B cell (primary cell): ENCODE measurements around the gene CILP2. TPM values are rescaled to one million over a fixed set of nuclear protein-coding genes. Genes with fewer than 3 reads are reported as not detected.

ENCODE experiments used
- ATAC-seq: fragments of 200-7000 bp; cut with Tn5 transposase; one replicate; pipeline ENCODE4 v1.10.0; 2021; ENCODE audit warnings: low read depth, mild to moderate bottlenecking, moderate number of reproducible peaks, moderate library complexity
- CTCF ChIA-PET: fragments of 350-600 bp; sonication (Branson Sonifier 250); formaldehyde crosslinking; loops from one replicate; lab custom pipeline; 2021; ENCODE audit warnings: antibody characterized with exemption, inconsistent platforms; lab: Charles Lee
- POLR2A ChIA-PET: fragments of 350-600 bp; sonication (Branson Sonifier 250); formaldehyde crosslinking; loops from one replicate; lab custom pipeline; 2021; ENCODE audit warnings: antibody characterized with exemption; lab: Charles Lee
- DNase-seq: peaks from one replicate; pipeline ENCODE4 v3.0.0; 2013
- H2AFZ ChIP-seq: 2 replicates; pipeline ENCODE4 v1.6.1; 2012; ENCODE audit warnings: mild to moderate bottlenecking, low read depth, low read length; ENCODE audit not compliant: insufficient read depth, poor library complexity, severe bottlenecking
- H3K27ac ChIP-seq, 2 donors: 1 replicate in 1 of 2; 2 replicates in 1 of 2; pipeline ENCODE4 v1.5.1; 2012 to 2013; ENCODE audit warnings: low read length in 2 of 2, mild to moderate bottlenecking in 2 of 2, moderate library complexity in 1 of 2
- H3K27me3 ChIP-seq, 4 experiments: fragments of 200-600 bp in 1 of 4; sonication (generic) in 1 of 4; replicated peaks in 1 of 4; 1 replicate in 2 of 4; 2 replicates in 2 of 4; pipeline versions ENCODE4 v1.6.1 to v1.7.0; 2013 to 2016; ENCODE audit warnings: low read length in 3 of 4, mild to moderate bottlenecking in 2 of 4, mixed read lengths in 1 of 4, moderate library complexity in 1 of 4; ENCODE audit not compliant: insufficient read depth in 4 of 4, control insufficient read depth in 3 of 4; ENCODE audit errors: control extremely low read depth in 1 of 4
- H3K36me3 ChIP-seq, 2 experiments: replicated peaks in 1 of 2; 1 replicate in 1 of 2; 2 replicates in 1 of 2; pipeline versions ENCODE4 v1.6.1 to v1.7.1; 2013; ENCODE audit warnings: low read length in 1 of 2; ENCODE audit not compliant: insufficient read depth in 2 of 2, control insufficient read depth in 1 of 2; ENCODE audit errors: control extremely low read depth in 1 of 2, extremely low read depth in 1 of 2
- H3K4me1 ChIP-seq, 2 donors: fragments of 200-600 bp in 1 of 2; sonication (generic) in 1 of 2; 1 replicate in 1 of 2; 2 replicates in 1 of 2; pipeline versions ENCODE4 v1.5.1 to v1.6.1; 2013 to 2017; ENCODE audit warnings: low read length in 2 of 2; ENCODE audit not compliant: control insufficient read depth in 2 of 2, insufficient read depth in 2 of 2
- H3K4me2 ChIP-seq: replicated peaks from 2 replicates; pipeline ENCODE3; 2012; ENCODE audit warnings: mild to moderate bottlenecking, low read depth, low read length; ENCODE audit not compliant: poor library complexity, severe bottlenecking
- H3K4me3 ChIP-seq, 5 experiments: fragments of 200-600 bp in 1 of 5; sonication (generic) in 1 of 5; 1 replicate in 3 of 5; 2 replicates in 2 of 5; pipeline versions ENCODE4 v1.5.1 to v1.7.0; 2011 to 2016; ENCODE audit warnings: low read length in 4 of 5, mild to moderate bottlenecking in 4 of 5, low read depth in 2 of 5, control low read depth in 1 of 5, moderate library complexity in 1 of 5; ENCODE audit not compliant: insufficient read depth in 1 of 5; ENCODE audit errors: control extremely low read depth in 1 of 5, extremely low read depth in 1 of 5
- H3K79me2 ChIP-seq: fragments of 200-600 bp; sonication (generic); one replicate; pipeline ENCODE4 v1.6.0; 2016; ENCODE audit warnings: low read length; ENCODE audit not compliant: control insufficient read depth, insufficient read depth
- H3K9ac ChIP-seq: fragments of 200-600 bp; sonication (generic); 2 replicates; pipeline ENCODE4 v1.6.1; 2017; ENCODE audit warnings: mild to moderate bottlenecking, low read length, moderate library complexity
- H3K9me3 ChIP-seq, 3 donors: one replicate each; pipeline versions ENCODE4 v1.6.1 to v1.7.1; 2013; ENCODE audit warnings: low read length in 2 of 3; ENCODE audit not compliant: control insufficient read depth in 2 of 3, insufficient read depth in 1 of 3; ENCODE audit errors: control extremely low read depth in 1 of 3
- H4K20me1 ChIP-seq: 2 replicates; pipeline ENCODE4 v1.6.0; 2012; ENCODE audit warnings: mild to moderate bottlenecking, low read length; ENCODE audit not compliant: insufficient read depth, control insufficient read depth, poor library complexity, severe bottlenecking
- H3K27ac Mint-ChIP-seq: one replicate; pipeline ENCODE4 v1.8.0; 2021; ENCODE audit warnings: mixed read lengths
- H3K27me3 Mint-ChIP-seq: one replicate; pipeline ENCODE4 v1.8.0; 2021; ENCODE audit warnings: mixed read lengths
- H3K4me1 Mint-ChIP-seq: one replicate; pipeline ENCODE4 v1.8.0; 2021; ENCODE audit warnings: mixed read lengths
- H3K4me3 Mint-ChIP-seq: one replicate; pipeline ENCODE4 v1.8.0; 2021; ENCODE audit warnings: mixed read lengths
- H3K9me3 Mint-ChIP-seq: one replicate; pipeline ENCODE4 v1.8.0; 2022; ENCODE audit warnings: mixed read lengths; ENCODE audit not compliant: insufficient read depth
- EZH2 ChIP-seq: IDR thresholded peaks from 2 replicates; pipeline ENCODE4 v1.6.1; 2012; ENCODE audit warnings: borderline replicate concordance, low read depth, mild to moderate bottlenecking, moderate library complexity, low read length; ENCODE audit not compliant: insufficient read depth, poor library complexity, severe bottlenecking
- WGBS: methylation state at CpG from one replicate; pipeline ENCODE4 v1.1.5; 2013; ENCODE audit warnings: missing lambda C conversion rate; ENCODE audit not compliant: insufficient coverage; 5-methylcytosine and 5-hydroxymethylcytosine counted together
- intact Hi-C: fragments of 100-400 bp; cut with micrococcal nuclease; formaldehyde crosslinking; loops from one replicate; pipeline ENCODE4 v1.10.0; 2022
- polyA plus RNA-seq: library from polyadenylated mRNA; depleted of rRNA; stranded (reverse); fragments of >200 nt; gene quantifications from 2 replicates; pipeline ENCODE4 v1.2.3, GENCODE V29; 2012
- total RNA-seq, 2 donors: library from RNA; stranded (reverse); fragments of 120-200 nt in 1 of 2; gene quantifications; 1 replicate in 1 of 2; 2 replicates in 1 of 2; pipeline versions ENCODE4 v1.2.3 to v1.2.4, GENCODE V29; 2013 to 2022
- TF ChIP-seq, protein P1 (sequence below): fragments of 200-600 bp; IDR thresholded peaks from one replicate; pipeline ENCODE4 v1.8.0; 2022; ENCODE audit warnings: antibody characterized with exemption, mild to moderate bottlenecking

Gene CILP2
- total and polyA plus RNA-seq, 2 donors (not counting 1 experiment from before 2014, with no cell fraction given), result 0.04 to 0.12 TPM

DNA sequence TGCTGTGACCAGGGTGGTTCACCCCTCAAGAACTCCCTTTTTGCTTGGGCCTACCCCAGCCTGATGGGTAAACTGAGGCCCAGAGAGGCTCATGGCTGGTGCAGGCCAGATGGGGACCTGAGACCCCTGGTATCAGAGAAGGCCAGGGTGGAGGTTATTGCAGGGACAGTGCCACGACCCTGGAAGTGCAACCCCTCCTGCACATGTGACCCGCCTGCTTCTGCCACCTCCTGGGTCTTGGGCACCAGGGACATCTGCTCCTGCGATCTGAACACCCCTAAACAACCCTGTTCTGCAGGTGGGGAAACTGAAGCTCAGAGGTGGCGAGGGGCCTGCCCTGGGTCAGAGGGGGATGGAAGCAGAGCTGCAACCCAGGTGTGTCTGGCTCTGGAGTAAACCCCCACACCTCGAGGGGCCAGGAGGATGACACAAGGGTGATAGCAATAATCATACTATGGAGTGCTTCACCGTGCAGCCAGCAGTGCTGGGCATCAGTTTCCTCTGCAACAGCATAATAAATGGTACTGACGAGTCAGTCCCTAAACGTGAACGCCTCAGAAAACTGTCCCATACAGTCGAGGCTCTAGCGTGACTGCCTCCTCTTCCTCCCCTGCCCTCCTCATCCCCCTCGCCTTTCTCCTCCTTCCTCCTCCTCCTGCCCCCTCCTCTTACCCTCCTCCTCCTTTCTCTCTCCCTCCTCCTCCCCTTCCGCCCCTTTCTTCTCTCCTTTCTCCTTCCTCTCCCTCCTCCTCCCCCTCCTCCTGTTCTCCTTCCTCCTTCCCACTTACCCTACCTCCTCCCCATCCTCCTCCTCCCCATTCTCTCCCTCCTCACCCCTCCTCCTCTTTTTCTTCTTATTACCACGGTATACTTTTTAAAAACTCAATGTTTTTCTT lies 5.0 kb upstream of the CILP2 start:
- ATAC-seq (no peak), DNase-seq (peak; percentile 38)
- Histone ChIP-seq H3K4me1 (peaks cover 11 to 16% of the 10 kb centered on the region in 2 donors), H3K27ac (no peak overlapping the region), H3K4me2 (peak overlapping the region; percentile 63), H4K20me1 (no peaks in the 10 kb centered on the region), H3K36me3 (peaks cover 0 to 11% of the 10 kb centered on the region in 2 experiments), H3K4me3 (no peak overlapping the region), H3K27me3 (peaks cover 0 to 10% (median 4%) of the 10 kb centered on the region in 4 experiments), H2AFZ (no peak overlapping the region), H3K9ac (no peak overlapping the region), H3K9me3 (peaks cover 0 to 10% (median 0%) of the 10 kb centered on the region in 3 donors), H3K79me2 (no peaks in the 10 kb centered on the region)
- TF ChIP-seq EZH2, result no peak
- TF ChIP-seq, protein P1, sequence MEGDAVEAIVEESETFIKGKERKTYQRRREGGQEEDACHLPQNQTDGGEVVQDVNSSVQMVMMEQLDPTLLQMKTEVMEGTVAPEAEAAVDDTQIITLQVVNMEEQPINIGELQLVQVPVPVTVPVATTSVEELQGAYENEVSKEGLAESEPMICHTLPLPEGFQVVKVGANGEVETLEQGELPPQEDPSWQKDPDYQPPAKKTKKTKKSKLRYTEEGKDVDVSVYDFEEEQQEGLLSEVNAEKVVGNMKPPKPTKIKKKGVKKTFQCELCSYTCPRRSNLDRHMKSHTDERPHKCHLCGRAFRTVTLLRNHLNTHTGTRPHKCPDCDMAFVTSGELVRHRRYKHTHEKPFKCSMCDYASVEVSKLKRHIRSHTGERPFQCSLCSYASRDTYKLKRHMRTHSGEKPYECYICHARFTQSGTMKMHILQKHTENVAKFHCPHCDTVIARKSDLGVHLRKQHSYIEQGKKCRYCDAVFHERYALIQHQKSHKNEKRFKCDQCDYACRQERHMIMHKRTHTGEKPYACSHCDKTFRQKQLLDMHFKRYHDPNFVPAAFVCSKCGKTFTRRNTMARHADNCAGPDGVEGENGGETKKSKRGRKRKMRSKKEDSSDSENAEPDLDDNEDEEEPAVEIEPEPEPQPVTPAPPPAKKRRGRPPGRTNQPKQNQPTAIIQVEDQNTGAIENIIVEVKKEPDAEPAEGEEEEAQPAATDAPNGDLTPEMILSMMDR, result no peak
- ChIA-PET POLR2A (interaction anchor here (0.6 to 1.9 kb wide), 2 partner anchors 42 to 111 kb away, joined by 4 to 11 read pairs; partner anchors contain the start of gene GMIP), CTCF (interaction anchor here (0.8 to 7.5 kb wide), 35 partner anchors 12 to 745 kb away, joined by 3 to 88 read pairs (median 4); partner anchors contain the start of genes ATP13A1, GMIP, LPAR2 and ZNF93)
- no peaks in the 10 kb centered on the region for H3K9me3 Mint-ChIP-seq
- 79% methylated on average over 12 of the region's 14 CpGs for WGBS
- intact Hi-C loops, result loop anchor here (1.0 kb wide), 1 partner anchor 110 kb away; the partner anchor contains the start of gene GMIP
- peaks cover 4% of the 10 kb centered on the region for H3K27me3 Mint-ChIP-seq
- H3K4me1 Mint-ChIP-seq, result peaks cover 11% of the 10 kb centered on the region
- H3K4me3 Mint-ChIP-seq, result no peak overlapping the region
- no peak overlapping the region for H3K27ac Mint-ChIP-seq
